Cardiac fibroblast (primary cell): ENCODE data around the gene ROBO1.

Experiments used
- DNase-seq, 2 donors: peaks; one replicate each; pipeline versions ENCODE4 v3.0.0 to v3.0.0-alpha.2; 2010; ENCODE audit warnings: low read depth in 2 of 2
- H3K4me3 ChIP-seq, 2 donors: replicated peaks in 1 of 2; 1 replicate in 1 of 2; 2 replicates in 1 of 2; pipeline ENCODE4 v1.5.1; 2011; ENCODE audit warnings: low read depth in 2 of 2, low read length in 2 of 2, mild to moderate bottlenecking in 2 of 2, moderate library complexity in 1 of 2
- TF ChIP-seq, protein P1 (sequence below): IDR thresholded peaks from one replicate; pipeline ENCODE4 v1.5.1; 2011; ENCODE audit warnings: low read depth, mild to moderate bottlenecking, low read length, inconsistent platforms

ROBO1 gene

DNA sequence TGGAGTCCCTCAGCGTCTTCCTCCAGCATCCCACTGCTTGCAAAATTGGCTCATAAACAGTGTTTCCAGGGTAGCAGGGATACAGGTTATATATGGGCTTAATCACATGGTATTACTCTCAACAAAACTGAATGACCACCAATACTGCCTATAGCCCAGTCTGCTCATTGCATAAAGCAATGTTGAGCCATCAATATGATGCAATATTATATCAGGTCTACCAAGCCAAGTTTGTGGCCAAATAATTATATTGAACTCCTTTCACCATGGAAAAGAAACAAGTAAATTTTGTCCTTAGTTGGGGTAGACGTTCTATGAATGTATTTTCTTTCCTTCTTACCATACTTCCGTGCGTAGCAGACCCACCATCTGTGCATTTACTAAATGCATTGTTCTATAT, 652.3 kb downstream of the ROBO1 start:
- DNase-seq, result no peak
- no peak overlapping the region for H3K4me3 ChIP-seq
- TF ChIP-seq, protein P1, sequence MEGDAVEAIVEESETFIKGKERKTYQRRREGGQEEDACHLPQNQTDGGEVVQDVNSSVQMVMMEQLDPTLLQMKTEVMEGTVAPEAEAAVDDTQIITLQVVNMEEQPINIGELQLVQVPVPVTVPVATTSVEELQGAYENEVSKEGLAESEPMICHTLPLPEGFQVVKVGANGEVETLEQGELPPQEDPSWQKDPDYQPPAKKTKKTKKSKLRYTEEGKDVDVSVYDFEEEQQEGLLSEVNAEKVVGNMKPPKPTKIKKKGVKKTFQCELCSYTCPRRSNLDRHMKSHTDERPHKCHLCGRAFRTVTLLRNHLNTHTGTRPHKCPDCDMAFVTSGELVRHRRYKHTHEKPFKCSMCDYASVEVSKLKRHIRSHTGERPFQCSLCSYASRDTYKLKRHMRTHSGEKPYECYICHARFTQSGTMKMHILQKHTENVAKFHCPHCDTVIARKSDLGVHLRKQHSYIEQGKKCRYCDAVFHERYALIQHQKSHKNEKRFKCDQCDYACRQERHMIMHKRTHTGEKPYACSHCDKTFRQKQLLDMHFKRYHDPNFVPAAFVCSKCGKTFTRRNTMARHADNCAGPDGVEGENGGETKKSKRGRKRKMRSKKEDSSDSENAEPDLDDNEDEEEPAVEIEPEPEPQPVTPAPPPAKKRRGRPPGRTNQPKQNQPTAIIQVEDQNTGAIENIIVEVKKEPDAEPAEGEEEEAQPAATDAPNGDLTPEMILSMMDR, result no peak

DNA sequence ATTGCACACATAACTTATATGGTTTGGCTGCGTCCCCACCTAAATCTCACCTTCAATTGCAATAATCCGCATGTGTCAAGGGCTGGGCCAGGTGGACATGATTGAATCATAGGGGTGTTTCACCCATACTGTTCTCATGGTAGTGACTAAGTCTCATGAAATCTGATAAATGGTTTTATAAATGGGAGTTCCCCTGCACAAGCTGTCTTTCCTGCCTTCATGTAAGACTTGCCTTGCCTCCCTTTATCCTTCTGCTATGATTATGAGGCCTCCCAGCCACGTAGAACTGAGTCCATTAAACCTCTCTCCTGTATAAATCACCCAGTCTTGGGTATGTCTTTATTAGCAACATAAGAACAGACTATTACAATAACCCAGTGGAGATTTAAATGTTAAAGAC, 653.9 kb downstream of the ROBO1 start:
- peak in 1 of 2 donors; percentile 46 for DNase-seq

DNA sequence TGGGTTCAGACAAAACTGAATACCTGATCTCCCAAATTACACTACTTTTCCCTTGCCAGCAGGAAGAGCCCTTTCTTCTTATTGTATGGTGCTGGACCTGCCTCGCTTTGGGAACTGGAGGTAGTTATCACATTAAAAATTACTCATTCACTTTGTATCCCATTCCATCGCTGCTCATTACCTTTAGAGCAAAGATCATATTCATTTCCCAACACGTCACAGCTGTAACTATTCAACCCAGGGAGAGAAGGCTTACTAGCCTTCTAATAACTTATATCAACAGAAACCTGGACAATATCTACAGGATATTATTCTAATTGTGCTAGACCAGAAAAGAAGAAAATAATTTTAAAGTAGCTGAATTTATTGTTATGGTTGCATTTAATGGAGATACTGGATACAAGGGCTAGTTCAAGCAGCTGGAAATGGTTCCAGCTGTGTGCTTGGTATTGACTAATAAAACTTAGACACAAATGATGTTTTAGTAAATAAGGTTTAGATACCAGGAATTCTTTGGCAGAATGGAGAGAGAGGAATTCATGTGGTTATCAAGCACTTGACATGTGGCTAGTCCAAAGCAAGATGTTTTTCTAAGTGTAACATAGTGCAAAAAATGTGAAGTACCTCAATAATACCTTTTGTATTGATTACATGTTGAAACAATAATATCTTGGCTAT, 656.3 kb downstream of the ROBO1 start:
- peak; percentile 17 to 40 for DNase-seq
- TF ChIP-seq, protein P1, result no peak
- H3K4me3 ChIP-seq, result no peak overlapping the region

More for the DNA sequence above, 653.9 kb downstream of the ROBO1 start:
- TF ChIP-seq, protein P1, result no peak
- no peak overlapping the region for H3K4me3 ChIP-seq

DNA sequence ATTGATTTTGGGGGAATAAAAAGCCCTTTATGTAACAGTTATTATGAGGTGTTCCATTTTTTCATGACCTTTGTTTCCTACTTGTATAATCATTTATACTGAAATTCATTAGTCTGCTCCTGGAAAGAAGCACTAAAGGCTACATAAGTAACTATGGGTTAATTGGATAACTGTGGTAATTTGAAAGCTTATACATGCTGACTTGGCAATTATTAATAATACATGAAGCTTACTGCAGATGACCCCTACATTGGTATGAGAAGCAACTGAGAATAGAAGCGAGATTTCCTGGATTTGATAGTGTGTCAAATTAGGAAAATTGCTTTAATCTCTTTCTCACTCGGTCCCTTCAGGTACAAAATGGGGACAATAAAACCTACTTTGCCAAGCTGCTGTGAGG, 658.0 kb downstream of the ROBO1 start:
- TF ChIP-seq, protein P1, result no peak
- no peak for DNase-seq
- no peak overlapping the region for H3K4me3 ChIP-seq

DNA sequence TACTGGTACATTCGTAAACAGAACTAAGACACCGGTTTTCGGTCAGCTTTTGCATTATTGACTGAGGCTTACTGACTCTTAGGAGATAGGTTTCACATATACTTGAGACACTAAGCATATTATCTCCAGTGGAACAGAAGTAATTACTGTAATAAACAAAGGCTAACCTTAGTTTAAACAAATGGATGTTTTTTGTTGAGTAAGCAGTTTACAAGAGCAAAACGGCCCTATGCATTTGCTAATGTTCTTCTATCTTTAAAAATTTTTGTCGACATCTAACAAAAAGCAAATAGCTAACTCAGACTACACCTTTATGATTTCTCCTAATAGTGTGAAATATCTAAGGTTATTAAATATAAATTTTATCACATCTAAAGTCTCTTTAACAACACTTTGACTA, 664.5 kb downstream of the ROBO1 start:
- no peak overlapping the region for H3K4me3 ChIP-seq
- TF ChIP-seq, protein P1, result no peak

DNA sequence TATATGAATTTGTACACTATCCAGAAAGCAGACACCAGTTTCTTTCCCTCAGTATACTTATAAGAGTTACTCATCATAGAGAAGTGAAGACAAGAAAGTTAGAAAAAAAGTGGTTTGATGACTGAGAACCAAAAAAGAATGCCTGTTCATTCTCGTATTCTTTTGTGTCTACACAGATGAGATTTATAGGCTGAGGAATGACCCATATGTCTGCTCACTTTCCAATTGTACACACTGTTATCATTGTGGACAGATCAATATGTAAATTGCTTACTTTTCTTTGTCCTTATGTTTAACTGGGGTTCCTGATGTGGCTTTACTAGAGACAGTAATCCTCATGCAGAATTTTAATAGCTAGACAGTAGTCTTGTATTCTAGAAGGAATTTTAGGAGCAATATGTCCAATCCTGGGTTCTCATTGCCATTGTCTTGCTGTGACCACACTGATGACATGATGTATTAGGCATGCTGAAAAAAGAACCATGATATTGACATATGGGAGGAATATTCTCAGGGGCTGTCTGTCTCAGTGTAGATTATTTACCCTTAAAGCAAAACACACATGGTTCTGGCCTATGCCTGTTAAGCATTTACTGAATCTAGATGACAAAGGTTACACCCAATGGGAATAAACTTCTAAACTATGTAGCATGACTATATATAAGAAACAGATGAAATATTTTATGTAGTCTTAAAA, 669.7 kb downstream of the ROBO1 start:
- peak in 1 of 2 donors; percentile 41 for DNase-seq
- no peak overlapping the region for H3K4me3 ChIP-seq
- TF ChIP-seq, protein P1, result no peak

More for the DNA sequence above, 664.5 kb downstream of the ROBO1 start:
- DNase-seq, result no peak
